Stimulated activated CD8-positive, alpha-beta memory T cell treated with anti-CD3 and anti-CD28 coated beads, Interleukin-2, amount 100 ng/mL, for 1 hour (primary cell): ENCODE measurements around the gene RFX1.
"Not testable (repeated sequence)": the region's sequence is repeated elsewhere in the genome, so short reads cannot be mapped to it uniquely, and the experiment has no call there.

ENCODE experiments used
- DNase-seq, 2 donors: peaks; one replicate each; pipeline ENCODE4 v3.0.0-alpha.2; 2020; ENCODE audit warnings: low read depth in 2 of 2

RFX1 gene

GRCh38 chr19:13979244-13979615 is 26.9 kb downstream of the RFX1 start:
- DNase-seq, result no peak

GRCh38 chr19:13978351-13979243 is 27.5 kb downstream of the RFX1 start:
- DNase-seq, result no peak

DNA sequence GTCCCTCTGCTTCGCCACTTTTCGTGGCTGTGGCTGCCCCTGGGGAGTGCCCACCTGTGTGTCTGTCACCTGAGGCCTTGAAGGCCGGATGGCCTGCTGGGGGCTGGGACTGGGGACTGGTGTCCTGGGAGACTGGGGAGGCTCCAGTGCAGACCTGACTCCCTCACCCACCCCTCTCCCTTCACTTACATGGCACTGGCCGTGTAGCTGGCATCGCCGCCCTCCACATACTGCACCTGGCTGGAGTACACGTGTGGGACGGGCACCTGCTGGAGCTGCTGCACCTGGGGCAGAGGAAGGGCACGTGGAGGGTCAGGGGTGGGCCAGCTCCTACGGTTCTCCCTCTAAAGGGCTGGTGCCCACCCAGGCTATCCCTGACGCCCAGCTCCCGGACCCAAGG is 28.3 kb downstream of the RFX1 start:
- DNase-seq, result no peak

DNA sequence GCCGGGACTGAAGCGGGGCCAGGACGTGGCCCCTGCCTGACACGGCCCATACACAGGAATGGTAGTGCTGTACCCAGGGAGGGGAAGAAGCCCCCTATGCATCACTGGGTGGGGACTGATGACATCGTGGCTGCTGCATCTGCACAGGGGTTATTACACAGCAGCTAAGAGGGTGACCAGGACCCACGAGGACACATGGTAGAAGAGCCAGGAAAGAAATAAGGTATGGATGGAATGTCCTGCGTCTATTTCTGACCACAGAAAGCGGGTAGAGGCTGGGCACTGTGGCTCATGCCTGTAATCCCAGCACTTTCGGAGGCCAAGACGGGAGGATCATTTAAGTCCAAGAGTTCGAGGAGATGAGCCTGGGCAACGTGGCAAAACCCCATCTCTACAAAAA is 29.7 kb downstream of the RFX1 start:
- no peak for DNase-seq

GRCh38 chr19:13975870-13976269 is 30.2 kb downstream of the RFX1 start:
- no peak for DNase-seq

GRCh38 chr19:13974073-13974472 is 32.0 kb downstream of the RFX1 start:
- no peak for DNase-seq

DNA sequence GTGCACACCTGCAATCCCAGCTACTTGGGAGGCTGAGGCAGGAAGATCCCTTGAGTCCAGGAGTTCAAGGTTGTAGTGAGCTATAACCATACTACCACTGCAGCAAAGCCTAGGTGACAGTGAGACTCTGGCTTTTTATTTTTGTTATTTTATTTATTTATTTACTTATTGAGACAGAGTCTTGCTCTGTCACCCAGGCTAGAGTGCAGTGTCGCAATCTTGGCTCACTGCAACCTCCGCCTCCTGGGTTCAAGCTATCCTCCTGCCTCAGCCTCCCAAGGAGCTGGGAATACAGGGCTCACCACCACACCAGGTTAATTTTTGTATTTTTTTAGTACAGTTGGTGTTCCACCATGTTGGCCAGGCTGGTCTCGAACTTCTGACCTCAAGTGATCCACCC is 32.6 kb downstream of the RFX1 start:
- not testable (repeated sequence) for DNase-seq

DNA sequence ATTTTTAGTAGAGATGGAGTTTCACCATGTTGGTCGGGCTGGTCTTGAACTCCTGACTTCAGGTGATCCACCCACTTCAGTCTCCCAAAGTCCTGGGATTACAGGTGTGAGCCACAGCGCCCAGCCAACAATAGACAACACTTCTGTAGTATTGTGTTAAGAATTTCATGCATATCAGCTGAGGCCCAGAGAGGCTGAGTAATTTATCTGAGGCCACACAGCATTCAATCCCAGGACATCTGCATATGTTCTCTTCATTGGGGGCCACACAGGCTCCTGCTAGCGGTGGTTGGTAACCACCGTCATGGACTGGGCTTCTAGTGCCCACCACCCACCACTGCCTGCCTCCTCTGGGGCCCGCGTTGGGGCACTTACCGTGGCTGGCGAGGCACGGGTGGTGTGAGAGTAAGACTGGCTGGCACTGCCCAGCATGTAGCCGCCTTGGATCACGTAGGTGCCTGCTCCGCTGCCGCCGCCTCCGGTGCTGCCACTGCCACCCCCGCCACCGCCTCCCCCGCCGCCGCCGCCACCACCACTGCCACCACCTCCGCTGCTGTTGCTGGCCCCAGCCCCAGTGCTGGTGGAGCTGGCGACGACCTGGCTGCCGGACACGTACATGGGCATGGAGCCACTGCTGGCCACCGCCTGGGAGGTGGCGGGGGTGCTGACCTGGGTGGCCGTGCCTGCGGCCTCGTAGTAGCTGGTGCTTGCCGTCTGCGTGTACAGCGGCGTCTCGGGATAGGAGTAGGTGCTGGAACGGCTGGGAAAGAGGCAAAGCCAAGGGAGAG is 33.6 kb downstream of the RFX1 start:
- DNase-seq, result no peak

DNA sequence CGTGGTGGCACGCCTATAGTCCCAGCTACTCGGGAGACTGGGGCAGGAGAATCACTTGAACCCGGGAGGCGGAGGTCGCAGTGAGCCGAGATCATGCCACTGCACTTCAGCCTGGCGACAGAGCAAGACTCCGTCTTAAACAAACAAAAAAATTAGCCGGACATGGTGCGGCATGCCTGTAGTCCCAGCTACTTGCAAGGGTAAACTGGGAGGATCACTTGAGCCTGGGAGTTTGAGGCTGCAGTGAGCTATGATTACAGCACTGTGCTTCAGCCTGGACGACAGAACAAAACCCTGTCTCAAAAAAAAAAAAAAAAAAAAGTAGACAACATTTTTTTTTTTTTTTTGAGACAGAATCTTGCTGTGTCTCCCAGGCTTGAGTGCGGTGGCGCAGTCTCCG is 34.3 kb downstream of the RFX1 start:
- DNase-seq, result not testable (repeated sequence)

DNA sequence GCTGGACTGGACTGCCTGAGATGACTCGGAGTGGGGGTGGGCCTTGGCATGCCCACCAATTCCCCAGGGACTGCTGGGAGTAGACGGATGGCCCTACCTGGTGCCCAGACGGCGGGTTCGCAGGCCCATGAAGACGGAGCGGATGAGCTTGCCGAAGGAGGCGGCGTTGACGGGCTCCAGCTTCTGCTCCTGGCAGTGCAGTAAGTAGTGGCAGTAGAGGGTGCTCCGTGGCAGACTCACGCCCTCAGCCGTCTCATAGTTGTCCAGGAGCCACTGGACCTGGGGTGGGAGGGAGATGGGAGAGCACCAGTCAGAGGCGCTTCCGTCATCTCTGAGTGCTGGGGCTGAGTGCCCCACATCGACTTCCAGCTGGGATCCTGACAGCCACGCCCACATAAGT is 36.2 kb downstream of the RFX1 start:
- no peak for DNase-seq

DNA sequence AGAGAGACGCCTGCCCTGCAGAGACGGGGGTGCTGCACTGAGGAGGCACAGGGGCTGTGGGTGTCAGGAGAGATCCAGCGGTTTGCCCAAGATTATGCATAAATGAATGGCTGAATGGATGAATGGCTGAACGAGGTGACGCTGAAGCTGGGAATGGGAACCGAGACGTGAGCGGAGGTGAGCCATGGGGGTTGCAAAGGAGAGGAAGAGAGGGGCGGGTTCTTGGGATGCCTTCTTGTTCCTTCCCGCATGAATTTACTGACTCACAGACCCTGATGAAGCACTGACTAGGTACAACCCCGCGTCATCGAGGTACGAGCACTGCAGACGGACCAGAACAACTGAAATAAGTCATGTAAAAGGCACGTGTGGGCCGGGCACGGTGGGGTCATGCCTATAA is 37.1 kb downstream of the RFX1 start:
- no peak for DNase-seq

- no peak for DNase-seq
Observed at GRCh38 chr19:13968383-13968935, 37.7 kb downstream of the RFX1 start.

- DNase-seq, result not testable (repeated sequence)
Observed at GRCh38 chr19:13967206-13967605, 38.9 kb downstream of the RFX1 start.

- no peak for DNase-seq
Observed at GRCh38 chr19:13966684-13967128, 39.4 kb downstream of the RFX1 start.

GRCh38 chr19:13965926-13966683 is 40.0 kb downstream of the RFX1 start:
- no peak for DNase-seq

GRCh38 chr19:13965377-13965896 is 40.7 kb downstream of the RFX1 start:
- no peak for DNase-seq

- no peak for DNase-seq
Observed at GRCh38 chr19:13964776-13965175, 41.3 kb downstream of the RFX1 start.

DNA sequence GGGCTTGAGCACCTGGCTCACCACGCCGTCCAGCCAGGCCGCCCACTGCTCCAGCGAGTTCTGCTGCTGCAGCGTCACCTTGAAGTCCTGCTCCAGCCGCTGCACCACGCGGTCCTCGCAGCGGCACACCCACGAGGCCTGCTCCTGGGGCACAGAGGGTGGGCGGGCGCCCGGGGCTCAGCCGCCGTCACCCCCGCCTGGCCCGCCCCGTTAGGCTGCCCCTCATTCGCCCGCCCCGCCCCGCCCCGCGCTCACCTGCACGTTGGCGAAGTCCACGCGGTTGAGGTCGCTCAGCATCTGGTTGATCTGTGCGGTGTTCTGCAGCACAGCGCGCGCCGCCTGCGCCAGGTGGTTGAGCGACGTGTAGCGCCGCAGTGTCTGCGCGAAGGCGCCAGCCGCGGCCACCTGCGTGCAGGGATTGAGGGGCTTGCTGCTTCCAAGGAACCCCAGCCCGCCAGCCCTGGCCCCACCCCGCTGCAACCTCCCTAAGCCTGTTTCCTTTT is 42.5 kb downstream of the RFX1 start:
- DNase-seq, result no peak

DNA sequence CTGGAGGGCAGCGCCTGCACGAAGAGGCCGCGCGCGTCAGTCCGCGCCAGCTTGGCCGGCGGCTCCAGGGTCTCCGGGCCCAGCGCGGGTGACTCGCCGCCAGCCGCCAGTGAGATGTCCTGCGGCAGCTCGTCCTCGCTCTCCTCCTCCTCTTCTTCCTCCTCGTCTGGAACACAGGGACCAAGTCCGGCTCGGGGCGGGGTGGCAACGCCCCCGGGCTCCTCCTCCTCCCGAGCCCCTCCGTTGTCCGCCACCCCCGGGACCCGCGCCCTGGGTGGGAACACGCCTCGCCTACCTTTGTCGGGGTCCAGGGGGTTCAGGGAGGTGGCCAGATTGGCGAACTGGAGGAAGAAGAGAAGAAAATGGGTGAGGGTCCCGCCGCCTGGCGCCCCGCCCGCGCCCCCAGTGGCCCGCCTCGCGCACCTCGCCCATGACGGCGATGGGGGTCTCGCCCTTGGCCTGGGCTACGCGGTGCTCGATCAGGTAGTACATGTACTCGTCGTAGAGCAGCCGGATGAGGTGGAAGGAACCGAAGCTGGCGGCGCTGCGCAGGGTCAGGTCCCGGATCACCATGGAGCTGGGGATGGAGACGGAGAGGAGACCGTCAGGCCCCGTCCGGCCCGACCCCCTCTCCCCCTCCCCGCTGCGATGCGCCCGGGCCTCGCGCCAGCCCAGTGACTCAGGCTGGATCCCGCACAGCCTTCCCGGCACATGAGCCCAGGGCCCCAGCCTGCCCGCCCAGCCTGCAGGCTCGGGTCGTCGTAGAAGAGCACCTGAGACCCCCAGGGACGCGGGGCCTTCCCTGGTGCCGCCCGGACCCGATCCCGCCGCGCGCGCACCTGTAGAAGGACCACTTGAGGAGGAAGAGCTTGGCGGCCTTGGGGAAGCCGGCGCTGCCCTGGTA is 43.2 kb downstream of the RFX1 start:
- DNase-seq, result no peak
